Measurements from ENCODE around the gene SNX8.

The SNX8 gene

GRCh38 chr7:2202901-2203765 lies 111.1 kb downstream of the SNX8 start:
- no peak for DNase-seq (ENCODE audit: low read depth)

- DNase-seq (ENCODE audit: low read depth): no peak
These were observed 111.9 kb downstream of the SNX8 start for GRCh38 chr7:2202361-2202761.
